HEK293T (cell line): ENCODE measurements around the gene DNAAF6.
"Not testable (repeated sequence)": the region's sequence is repeated elsewhere in the genome, so short reads cannot be mapped to it uniquely, and the experiment has no call there.

ENCODE experiments used
- ARNT ChIP-seq: fragments of 450-650 bp; IDR thresholded peaks from 2 replicates; pipeline ENCODE4 v1.6.1; 2017; ENCODE audit warnings: mild to moderate bottlenecking
- BHLHE40 ChIP-seq: fragments of 450-650 bp; IDR thresholded peaks from 2 replicates; pipeline ENCODE4 v1.6.1; 2016; ENCODE audit warnings: mild to moderate bottlenecking, moderate library complexity, borderline replicate concordance
- ELF4 ChIP-seq: fragments of 450-650 bp; IDR thresholded peaks from 2 replicates; pipeline ENCODE4 v1.6.1; 2017; ENCODE audit warnings: antibody characterized with exemption
- FOXA1 ChIP-seq: fragments of 450-650 bp; IDR thresholded peaks from 2 replicates; pipeline ENCODE4 v1.6.1; 2016; ENCODE audit warnings: mild to moderate bottlenecking
- FOXK2 ChIP-seq: fragments of 450-650 bp; IDR thresholded peaks from 2 replicates; pipeline ENCODE4 v1.6.1; 2016; ENCODE audit warnings: mild to moderate bottlenecking
- FOXM1 ChIP-seq: fragments of 450-650 bp; IDR thresholded peaks from 2 replicates; pipeline ENCODE4 v1.6.1; 2017; ENCODE audit warnings: mild to moderate bottlenecking, borderline replicate concordance
- HDGF ChIP-seq: fragments of 450-650 bp; IDR thresholded peaks from 2 replicates; pipeline ENCODE4 v1.6.1; 2017; ENCODE audit warnings: antibody characterized with exemption, borderline replicate concordance
- LEF1 ChIP-seq: fragments of 450-650 bp; IDR thresholded peaks from 2 replicates; pipeline ENCODE4 v1.6.1; 2017; ENCODE audit warnings: mild to moderate bottlenecking, borderline replicate concordance
- NFRKB ChIP-seq: fragments of 450-650 bp; IDR thresholded peaks from 2 replicates; pipeline ENCODE4 v1.6.1; 2016; ENCODE audit warnings: mild to moderate bottlenecking, moderate library complexity
- SP1 ChIP-seq: fragments of 450-650 bp; IDR thresholded peaks from 2 replicates; pipeline ENCODE4 v1.6.1; 2017
- SUZ12 ChIP-seq: fragments of 450-650 bp; IDR thresholded peaks from 2 replicates; pipeline ENCODE4 v1.6.1; 2016; ENCODE audit warnings: mild to moderate bottlenecking
- TARDBP ChIP-seq: fragments of 450-650 bp; IDR thresholded peaks from 2 replicates; pipeline ENCODE4 v1.6.1; 2016
- ZNF384 ChIP-seq: fragments of 450-650 bp; IDR thresholded peaks from 2 replicates; pipeline ENCODE4 v1.6.1; 2016
- TF ChIP-seq, protein P1 (sequence below): fragments of 450-650 bp; IDR thresholded peaks from 2 replicates; pipeline ENCODE4 v1.6.1; 2016

DNA sequence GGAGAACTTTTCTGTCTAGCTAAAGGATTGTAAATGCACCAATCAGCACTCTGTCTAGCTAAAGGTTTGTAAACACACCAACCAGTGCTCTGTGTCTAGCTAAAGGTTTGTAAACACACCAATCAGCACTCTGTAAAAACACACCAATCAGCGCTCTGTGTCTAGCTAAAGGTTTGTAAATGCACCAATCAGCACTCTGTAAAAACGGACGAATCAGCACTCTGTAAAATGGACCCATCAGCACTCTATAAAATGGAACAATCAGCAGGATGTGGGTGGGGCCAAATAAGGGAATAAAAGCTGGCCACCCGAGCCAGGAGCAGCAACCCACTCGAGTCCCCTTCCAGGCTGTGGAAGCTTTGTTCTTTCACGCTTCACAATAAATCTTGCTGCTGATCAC lies 8.3 kb upstream of the DNAAF6 start:
- not testable (repeated sequence) for TF ChIP-seq SUZ12, HDGF, BHLHE40, TARDBP, NFRKB, ARNT, ELF4, LEF1, ZNF384, SP1, FOXK2, FOXM1, FOXA1
- TF ChIP-seq, protein P1, sequence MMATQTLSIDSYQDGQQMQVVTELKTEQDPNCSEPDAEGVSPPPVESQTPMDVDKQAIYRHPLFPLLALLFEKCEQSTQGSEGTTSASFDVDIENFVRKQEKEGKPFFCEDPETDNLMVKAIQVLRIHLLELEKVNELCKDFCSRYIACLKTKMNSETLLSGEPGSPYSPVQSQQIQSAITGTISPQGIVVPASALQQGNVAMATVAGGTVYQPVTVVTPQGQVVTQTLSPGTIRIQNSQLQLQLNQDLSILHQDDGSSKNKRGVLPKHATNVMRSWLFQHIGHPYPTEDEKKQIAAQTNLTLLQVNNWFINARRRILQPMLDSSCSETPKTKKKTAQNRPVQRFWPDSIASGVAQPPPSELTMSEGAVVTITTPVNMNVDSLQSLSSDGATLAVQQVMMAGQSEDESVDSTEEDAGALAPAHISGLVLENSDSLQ: not testable (repeated sequence)
